ENCODE measurements around the gene GALNT10. TPM values are rescaled to one million over a fixed set of nuclear protein-coding genes. Genes with fewer than 3 reads are reported as not detected.

The GALNT10 gene
- total RNA-seq, 4 donors from 2014 or later = 21.4 to 49.8 (median 44.7) TPM

GRCh38 chr5:154320224-154321089 is 129.9 kb downstream of the GALNT10 start:
- WGBS = 68% methylated on average over 6 of the region's 6 CpGs
- intact Hi-C loops (cut with DNase I) = no loop called here
- TF ChIP-seq EP300 (IDR thresholded peaks at IDR 0.05) (no peak), POLR2A (IDR thresholded peaks at IDR 0.05; ENCODE audit: low read depth) (no peak), POLR2AphosphoS5 (IDR thresholded peaks at IDR 0.05) (no peak)
- TF ChIP-seq, protein P1, sequence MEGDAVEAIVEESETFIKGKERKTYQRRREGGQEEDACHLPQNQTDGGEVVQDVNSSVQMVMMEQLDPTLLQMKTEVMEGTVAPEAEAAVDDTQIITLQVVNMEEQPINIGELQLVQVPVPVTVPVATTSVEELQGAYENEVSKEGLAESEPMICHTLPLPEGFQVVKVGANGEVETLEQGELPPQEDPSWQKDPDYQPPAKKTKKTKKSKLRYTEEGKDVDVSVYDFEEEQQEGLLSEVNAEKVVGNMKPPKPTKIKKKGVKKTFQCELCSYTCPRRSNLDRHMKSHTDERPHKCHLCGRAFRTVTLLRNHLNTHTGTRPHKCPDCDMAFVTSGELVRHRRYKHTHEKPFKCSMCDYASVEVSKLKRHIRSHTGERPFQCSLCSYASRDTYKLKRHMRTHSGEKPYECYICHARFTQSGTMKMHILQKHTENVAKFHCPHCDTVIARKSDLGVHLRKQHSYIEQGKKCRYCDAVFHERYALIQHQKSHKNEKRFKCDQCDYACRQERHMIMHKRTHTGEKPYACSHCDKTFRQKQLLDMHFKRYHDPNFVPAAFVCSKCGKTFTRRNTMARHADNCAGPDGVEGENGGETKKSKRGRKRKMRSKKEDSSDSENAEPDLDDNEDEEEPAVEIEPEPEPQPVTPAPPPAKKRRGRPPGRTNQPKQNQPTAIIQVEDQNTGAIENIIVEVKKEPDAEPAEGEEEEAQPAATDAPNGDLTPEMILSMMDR (IDR thresholded peaks at IDR 0.05) = no peak
- no peak overlapping the region for H3K27ac ChIP-seq (replicated peaks in 1 of 4)
- H3K9me3 ChIP-seq = no peaks in the 10 kb centered on the region
- no peak for DNase-seq (ENCODE audit: extremely low spot score)
- no peak overlapping the region for H3K4me3 ChIP-seq
- peaks cover 0 to 6% (median 3%) of the 10 kb centered on the region in 4 donors for H3K4me1 ChIP-seq
- H3K36me3 ChIP-seq = peaks cover 0 to 11% (median 5%) of the 10 kb centered on the region in 4 donors
- no peaks in the 10 kb centered on the region for H3K27me3 ChIP-seq

DNA sequence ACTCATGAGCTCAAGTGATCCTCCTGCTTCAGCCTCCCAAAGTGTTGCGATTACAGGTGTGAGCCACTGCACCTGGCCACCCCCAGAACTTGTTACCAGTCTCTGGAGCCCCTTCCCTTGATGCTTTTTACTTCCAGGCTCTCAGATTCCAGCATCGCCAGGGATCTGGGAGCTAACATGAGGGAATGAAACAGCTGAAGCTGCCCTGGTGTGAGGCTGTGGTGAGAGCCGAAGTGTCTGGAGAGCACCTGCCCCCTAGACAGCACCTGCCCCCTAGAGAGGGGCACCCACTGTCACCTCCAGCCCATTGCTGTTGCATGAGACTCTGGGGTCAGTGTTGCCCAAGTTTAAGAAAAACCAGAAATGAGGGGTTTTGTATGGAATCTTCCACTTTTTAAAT is 131.0 kb downstream of the GALNT10 start:
- Histone ChIP-seq H3K4me1 (peaks cover 0 to 6% (median 3%) of the 10 kb centered on the region in 4 donors), H3K27me3 (no peaks in the 10 kb centered on the region), H3K9me3 (no peaks in the 10 kb centered on the region), H3K27ac (replicated peaks in 1 of 4) (no peak overlapping the region), H3K4me3 (no peak overlapping the region), H3K36me3 (peaks cover 0 to 11% (median 5%) of the 10 kb centered on the region in 4 donors)
- WGBS = 67% methylated on average over 3 of the region's 3 CpGs
- DNase-seq (ENCODE audit: extremely low spot score) = no peak
- TF ChIP-seq EP300 (IDR thresholded peaks at IDR 0.05) = no peak
- no peak for TF ChIP-seq POLR2AphosphoS5 (IDR thresholded peaks at IDR 0.05)
- TF ChIP-seq, protein P1 (IDR thresholded peaks at IDR 0.05) = no peak
- no peak for TF ChIP-seq POLR2A (IDR thresholded peaks at IDR 0.05; ENCODE audit: low read depth)
- intact Hi-C loops (cut with DNase I) = no loop called here

DNA sequence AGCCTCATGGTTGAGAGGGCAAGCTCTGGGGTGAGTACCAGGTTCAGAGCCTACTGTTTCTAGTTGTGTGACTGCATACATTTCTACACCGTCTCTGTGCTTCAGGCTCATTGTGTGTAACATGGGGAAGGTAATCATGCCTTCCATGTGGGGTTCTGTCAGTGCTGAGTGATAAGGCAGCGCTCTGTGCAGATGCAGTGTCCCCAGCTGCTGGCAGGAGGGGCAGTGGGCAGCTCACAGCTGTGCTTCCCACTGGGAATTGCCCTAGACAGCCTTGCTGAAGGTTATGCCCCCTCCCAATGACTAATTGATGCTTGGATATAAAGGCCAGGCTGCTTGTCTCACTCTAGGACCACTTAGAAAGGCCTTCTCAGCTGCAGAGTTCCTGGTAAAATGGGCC is 133.5 kb downstream of the GALNT10 start:
- H3K27me3 ChIP-seq = no peaks in the 10 kb centered on the region
- intact Hi-C loops (cut with DNase I) = no loop called here
- H3K4me3 ChIP-seq = no peak overlapping the region
- DNase-seq (ENCODE audit: extremely low spot score) = no peak
- H3K36me3 ChIP-seq = peaks cover 0 to 11% (median 5%) of the 10 kb centered on the region in 4 donors
- 92% methylated on average over 2 of the region's 2 CpGs for WGBS
- peaks cover 0 to 6% (median 2%) of the 10 kb centered on the region in 4 donors for H3K4me1 ChIP-seq
- TF ChIP-seq POLR2A (IDR thresholded peaks at IDR 0.05; ENCODE audit: low read depth) = no peak
- TF ChIP-seq, protein P1 (IDR thresholded peaks at IDR 0.05) = no peak
- no peak for TF ChIP-seq EP300 (IDR thresholded peaks at IDR 0.05)
- no peak for TF ChIP-seq POLR2AphosphoS5 (IDR thresholded peaks at IDR 0.05)
- H3K9me3 ChIP-seq = no peaks in the 10 kb centered on the region
- H3K27ac ChIP-seq (replicated peaks in 1 of 4) = no peak overlapping the region

GRCh38 chr5:154325566-154325965 is 135.0 kb downstream of the GALNT10 start:
- DNase-seq (ENCODE audit: extremely low spot score) = no peak
- intact Hi-C loops (cut with DNase I) = no loop called here
- Histone ChIP-seq H3K9me3 (no peaks in the 10 kb centered on the region), H3K36me3 (peaks cover 6 to 26% (median 13%) of the 10 kb centered on the region in 4 donors), H3K27me3 (no peaks in the 10 kb centered on the region), H3K27ac (replicated peaks in 1 of 4) (no peak overlapping the region), H3K4me3 (no peak overlapping the region), H3K4me1 (peaks cover 0 to 3% (median 0%) of the 10 kb centered on the region in 4 donors)
- TF ChIP-seq POLR2A (IDR thresholded peaks at IDR 0.05; ENCODE audit: low read depth) (no peak), POLR2AphosphoS5 (IDR thresholded peaks at IDR 0.05) (no peak), EP300 (IDR thresholded peaks at IDR 0.05) (no peak)
- TF ChIP-seq, protein P1 (IDR thresholded peaks at IDR 0.05) = no peak
- WGBS = 90% methylated on average over 1 of the region's 1 CpG

Measured in esophagus muscularis mucosa (tissue), 4 donors.